OCI-M2 (cell line): ENCODE data around the gene CXXC5.

Experiments
- DNase-seq: peaks from one replicate; lab custom pipeline; 2025; ENCODE audit not compliant: unreplicated experiment; lab: John Stamatoyannopoulos, UW

Gene CXXC5

DNA sequence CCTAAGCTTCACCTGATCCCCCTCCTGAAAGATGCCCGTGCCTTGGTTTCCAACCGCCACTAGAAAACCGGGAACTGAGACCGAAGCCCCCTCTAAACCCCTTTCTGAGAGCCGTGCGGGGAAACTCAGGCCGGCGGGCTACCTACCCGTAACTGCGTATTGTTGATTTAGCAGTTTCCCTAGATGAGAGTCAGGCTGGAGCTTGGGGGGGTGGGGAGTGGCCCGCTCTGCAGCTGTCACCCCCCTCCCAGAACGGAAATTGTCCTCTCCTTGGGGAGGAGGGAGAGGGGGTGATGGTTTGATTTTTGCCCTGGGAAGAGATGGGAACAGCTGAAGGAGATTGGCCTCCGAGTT lies 2.5 kb downstream of the CXXC5 start:
- no peak for DNase-seq

- no peak for DNase-seq
Observed at GRCh38 chr5:139651043-139651834, 3.1 kb downstream of the CXXC5 start.

- no peak for DNase-seq
Observed at GRCh38 chr5:139651853-139652787, 4.0 kb downstream of the CXXC5 start.

DNA sequence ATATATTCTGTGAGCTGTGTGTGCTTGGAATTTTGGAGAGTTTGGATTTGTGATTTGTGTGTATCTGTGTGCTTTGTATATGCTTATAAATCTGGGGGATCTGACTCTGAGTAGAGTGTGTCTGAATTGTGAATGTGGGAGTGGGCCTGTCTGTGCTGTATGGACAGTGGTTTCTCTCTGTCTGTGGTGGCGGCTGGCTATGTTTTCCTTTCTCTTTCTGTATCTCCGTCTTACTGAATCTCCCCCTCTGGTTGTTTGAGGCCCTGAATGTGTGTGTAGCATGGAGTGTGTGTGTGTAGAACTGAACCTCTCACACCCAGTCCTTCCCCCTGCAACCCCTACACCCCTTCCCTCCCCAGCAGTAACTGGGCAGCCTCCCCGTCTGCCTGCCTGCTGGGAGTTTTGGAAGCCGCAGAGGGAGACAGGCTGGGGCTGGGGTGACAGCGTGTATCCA lies 4.7 kb downstream of the CXXC5 start:
- DNase-seq = no peak

DNA sequence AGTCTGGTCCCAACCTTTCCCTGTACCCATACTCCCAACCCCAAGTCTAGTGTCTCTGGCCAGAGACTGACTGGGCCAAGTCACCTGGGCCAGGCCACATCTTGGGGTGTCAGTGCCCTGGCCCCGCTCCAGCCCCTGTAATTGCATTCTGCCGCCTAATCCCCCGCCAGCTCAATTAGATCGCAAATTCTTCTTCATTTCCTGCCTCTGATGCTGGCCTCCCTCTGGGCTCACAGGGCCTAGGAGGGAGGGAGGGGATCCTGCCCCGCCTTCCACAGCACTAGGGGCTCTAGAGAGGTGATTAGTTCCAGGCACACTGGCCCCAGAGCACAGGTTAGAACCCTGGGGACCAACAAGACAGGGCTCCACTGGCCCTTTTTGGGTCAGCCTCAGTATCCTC lies 5.5 kb downstream of the CXXC5 start:
- DNase-seq = no peak

DNA sequence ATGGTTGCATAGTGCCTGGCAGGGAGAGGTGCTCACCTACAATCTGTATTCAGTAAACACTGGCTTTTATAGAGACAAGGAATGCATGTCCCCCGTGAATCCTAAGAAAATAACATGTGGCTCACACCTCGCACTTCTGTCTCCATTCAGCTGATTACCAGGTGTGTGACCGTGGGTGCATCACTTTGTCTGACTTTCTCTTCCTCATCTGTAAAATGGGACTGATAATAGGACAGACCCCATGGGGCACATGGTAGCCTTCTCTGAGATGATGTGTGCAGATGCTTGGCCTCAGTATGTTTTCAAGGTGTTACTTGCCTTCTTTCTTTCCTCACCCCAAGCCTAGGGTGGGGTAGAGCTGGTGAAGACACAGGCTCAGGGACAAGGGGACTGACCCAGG lies 6.3 kb downstream of the CXXC5 start:
- DNase-seq = no peak

DNA sequence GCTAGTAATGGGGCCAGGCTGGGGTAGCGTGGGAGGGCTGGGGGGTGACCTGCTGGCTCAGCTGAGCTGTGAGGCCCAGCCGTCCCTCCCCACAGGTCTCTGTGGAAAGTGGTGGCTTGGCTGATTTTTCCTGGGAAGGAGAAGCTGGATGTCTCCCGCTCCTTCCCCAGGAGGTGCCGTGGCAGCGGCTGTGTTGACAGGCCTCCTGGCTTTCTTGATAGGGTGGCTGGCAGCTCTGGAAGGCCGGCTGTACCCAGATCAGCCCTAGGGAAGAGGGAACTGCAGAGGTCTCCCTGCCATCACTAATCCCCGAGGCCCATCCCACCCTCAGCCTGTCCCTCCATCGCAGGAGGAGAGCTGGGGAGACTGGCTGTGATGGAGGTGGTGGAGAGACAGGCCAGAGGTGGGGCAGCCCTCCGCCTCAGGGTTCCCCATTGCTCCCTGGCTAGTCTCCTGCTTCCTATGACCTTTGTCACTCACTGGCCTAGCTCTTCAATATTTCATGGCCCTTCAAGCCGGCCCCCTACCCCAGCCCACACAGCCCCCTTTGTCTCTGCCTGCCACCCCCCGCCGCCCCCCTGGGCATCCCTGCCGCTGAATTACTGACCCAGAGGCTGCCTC lies 6.8 kb downstream of the CXXC5 start:
- no peak for DNase-seq

DNA sequence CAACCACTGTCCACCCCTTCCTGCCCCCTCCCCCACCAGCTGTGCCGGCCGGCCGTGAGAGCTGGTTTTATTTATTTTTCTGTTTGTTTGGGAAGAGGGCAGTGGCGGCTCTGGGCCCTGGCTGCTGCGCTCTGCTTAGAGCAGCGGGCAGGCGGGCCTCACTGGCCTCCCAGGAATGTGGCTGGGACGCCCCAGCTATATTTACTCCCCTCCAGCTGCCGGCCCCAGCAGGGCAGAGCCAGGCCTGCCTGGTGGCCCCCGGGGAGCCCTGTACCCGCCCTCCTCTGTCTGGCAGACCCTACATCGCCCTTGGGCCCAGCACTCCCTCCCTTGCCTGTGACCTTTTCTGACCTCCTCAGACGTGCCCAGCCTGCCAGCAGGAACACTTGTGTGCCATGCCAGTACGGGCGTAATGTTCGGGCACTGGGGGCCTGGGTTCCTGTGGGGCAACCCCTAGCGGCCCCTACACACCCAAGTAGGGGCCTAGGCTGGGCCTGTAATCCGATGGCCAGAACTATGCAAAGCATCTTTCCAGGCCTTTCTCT lies 7.7 kb downstream of the CXXC5 start:
- DNase-seq = no peak

DNA sequence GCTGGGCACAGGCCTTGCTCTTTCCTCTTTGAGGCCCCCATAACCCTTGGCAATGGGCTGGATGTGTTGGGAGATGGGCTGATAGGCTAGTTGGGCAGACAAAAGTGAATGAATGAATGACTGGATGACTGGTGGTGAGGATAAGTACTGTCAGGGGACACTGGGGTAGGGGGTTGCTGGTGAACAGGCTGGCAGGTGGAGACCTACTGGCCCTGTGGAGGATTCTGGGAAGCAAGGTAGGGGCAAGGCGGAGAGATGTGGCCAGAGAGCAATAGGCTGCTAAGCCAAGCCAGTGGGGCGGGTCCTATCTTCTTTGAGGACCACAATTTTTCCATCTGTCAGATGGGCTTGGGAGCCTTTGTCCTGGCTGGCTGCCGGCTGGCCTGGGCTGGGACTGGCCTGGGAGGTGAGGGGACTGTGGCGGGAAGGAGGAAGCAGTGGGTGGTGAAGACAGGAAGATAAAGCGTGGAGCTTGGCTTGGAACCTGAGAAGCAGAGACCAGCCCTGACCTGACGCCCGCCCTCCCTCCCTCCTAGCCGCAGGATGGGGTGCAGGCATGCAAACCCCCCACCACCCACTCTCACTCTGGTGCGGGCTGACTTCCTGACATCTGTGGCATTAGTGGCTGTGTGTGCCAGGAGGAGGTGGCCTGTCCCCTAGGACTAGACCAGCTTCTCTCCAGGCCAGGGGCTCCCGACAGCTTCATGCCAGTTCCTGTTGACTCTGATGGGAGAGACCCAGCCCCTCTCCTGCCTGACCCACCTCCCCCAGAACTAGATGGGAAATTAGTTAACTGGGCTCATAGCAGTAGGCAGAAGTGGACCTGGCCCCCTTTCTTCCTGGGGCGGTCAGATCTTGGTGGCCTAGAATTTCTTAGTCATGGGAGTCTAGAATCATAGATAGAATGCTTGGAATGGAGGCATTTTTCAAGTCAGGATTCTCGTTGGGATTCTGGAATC lies 9.5 kb downstream of the CXXC5 start:
- DNase-seq = no peak

DNA sequence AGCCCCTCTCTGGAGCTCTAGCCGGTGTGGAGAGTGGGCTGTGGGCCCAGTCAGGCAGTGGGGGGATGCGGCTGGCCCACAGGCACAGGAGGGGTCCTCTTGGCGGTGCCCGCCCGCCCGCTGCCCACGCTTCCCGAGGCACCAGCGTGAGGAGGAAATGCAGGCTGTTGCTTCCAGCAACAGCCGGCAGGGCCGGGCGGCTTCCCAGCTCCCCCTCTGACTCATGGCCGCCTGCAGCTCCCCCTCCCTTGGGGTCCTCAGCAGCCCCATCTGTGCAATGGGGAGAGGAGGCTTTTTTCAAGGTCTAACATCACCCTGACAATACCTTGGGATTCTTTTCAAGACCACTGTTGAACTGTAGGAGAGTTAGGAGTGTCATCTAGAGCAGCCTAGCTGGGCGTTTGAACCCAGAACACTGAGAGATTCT lies 10.4 kb downstream of the CXXC5 start:
- DNase-seq = no peak

DNA sequence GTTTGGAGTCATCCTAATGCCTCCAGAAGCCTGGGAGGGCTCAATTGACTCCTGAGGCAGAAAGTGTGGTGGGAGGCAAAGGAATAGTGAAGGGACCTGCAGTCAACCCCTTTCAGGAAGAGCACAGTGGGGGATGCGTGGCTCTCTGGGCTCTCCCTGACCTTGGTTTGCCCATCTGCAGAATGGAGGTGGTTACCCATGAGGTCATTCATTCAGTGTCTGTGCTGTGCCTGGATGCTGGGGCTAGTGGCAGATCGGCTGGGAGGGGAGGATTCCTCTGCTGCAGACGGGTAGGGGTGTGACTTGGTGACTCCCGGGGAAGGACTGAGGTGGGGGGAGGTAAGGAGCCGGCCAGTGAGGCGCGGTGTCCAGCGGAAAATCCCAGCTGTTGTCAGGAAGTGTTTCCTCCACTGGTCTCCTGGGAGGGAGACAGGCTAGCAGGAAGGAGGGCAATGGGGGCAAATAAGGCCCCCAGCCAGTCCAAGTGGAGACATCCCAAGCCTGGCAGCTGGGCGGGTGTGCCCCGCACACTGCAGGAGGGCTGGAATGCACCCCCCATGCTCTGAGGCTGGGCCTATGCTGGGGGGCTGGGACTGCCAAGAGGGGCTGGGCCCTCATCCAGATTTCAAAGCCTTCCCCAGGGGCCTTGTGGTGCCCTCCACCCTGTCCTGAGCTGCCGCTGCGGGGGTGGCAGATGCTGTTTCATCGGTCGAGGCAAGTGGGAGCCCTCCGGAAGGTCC lies 10.9 kb downstream of the CXXC5 start:
- no peak for DNase-seq

DNA sequence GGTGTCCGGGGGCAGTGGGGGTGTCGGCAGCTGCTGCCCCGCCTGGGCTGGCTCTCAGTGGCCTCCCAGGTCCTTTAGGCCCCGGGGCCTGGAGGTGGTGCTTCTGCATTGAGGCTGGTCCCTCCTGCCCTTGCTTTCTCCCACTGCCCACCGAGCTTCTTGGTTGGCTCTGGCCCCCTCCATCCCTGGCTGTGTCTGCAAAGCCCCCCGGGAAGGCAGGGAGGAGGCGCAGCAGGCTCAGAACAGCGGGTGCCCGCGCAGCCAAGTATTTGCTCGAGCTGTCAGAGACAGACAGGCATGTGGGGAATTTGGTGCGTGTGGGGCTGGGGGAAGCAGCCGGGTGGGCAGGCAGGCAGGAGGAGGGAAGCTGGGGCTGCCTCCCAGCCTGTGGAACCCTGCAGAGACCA lies 11.5 kb downstream of the CXXC5 start:
- no peak for DNase-seq

GRCh38 chr5:139660105-139660922 lies 12.2 kb downstream of the CXXC5 start:
- no peak for DNase-seq

- DNase-seq = no peak
Observed at GRCh38 chr5:139660923-139661814, 13.0 kb downstream of the CXXC5 start.

- no peak for DNase-seq
Observed at GRCh38 chr5:139662617-139663016, 14.5 kb downstream of the CXXC5 start.

GRCh38 chr5:139663207-139664085 lies 15.3 kb downstream of the CXXC5 start:
- DNase-seq = no peak
